Dendritic cell treated with granulocyte-macrophage colony-stimulating factor and Interleukin-4, amounts not matched to agents 40 ng/mL and 50 ng/mL, for 4 days (primary cell): Measurements from ENCODE around the gene THAP4.
"Not testable (repeated sequence)": the region's sequence is repeated elsewhere in the genome, so short reads cannot be mapped to it uniquely, and the experiment has no call there.

Source experiments
- H3K27ac Mint-ChIP-seq: one replicate; pipeline ENCODE4 v1.8.0; 2022; ENCODE audit warnings: mild to moderate bottlenecking, mixed read lengths
- H3K27me3 Mint-ChIP-seq: one replicate; pipeline ENCODE4 v1.8.0; 2022; ENCODE audit warnings: mild to moderate bottlenecking, mixed read lengths
- H3K36me3 Mint-ChIP-seq: one replicate; pipeline ENCODE4 v1.8.0; 2022; ENCODE audit warnings: low read depth, mixed read lengths
- H3K4me1 Mint-ChIP-seq: one replicate; pipeline ENCODE4 v1.8.0; 2022; ENCODE audit warnings: low read depth, mixed read lengths
- H3K4me3 Mint-ChIP-seq: one replicate; pipeline ENCODE4 v1.8.0; 2022; ENCODE audit warnings: mild to moderate bottlenecking, moderate library complexity, mixed read lengths
- H3K9me3 Mint-ChIP-seq: one replicate; pipeline ENCODE4 v1.8.0; 2022; ENCODE audit warnings: mixed read lengths
- intact Hi-C: fragments of 100-400 bp; cut with micrococcal nuclease; formaldehyde crosslinking; loops from one replicate; pipeline ENCODE4 v1.15.0; 2022

Gene THAP4

DNA sequence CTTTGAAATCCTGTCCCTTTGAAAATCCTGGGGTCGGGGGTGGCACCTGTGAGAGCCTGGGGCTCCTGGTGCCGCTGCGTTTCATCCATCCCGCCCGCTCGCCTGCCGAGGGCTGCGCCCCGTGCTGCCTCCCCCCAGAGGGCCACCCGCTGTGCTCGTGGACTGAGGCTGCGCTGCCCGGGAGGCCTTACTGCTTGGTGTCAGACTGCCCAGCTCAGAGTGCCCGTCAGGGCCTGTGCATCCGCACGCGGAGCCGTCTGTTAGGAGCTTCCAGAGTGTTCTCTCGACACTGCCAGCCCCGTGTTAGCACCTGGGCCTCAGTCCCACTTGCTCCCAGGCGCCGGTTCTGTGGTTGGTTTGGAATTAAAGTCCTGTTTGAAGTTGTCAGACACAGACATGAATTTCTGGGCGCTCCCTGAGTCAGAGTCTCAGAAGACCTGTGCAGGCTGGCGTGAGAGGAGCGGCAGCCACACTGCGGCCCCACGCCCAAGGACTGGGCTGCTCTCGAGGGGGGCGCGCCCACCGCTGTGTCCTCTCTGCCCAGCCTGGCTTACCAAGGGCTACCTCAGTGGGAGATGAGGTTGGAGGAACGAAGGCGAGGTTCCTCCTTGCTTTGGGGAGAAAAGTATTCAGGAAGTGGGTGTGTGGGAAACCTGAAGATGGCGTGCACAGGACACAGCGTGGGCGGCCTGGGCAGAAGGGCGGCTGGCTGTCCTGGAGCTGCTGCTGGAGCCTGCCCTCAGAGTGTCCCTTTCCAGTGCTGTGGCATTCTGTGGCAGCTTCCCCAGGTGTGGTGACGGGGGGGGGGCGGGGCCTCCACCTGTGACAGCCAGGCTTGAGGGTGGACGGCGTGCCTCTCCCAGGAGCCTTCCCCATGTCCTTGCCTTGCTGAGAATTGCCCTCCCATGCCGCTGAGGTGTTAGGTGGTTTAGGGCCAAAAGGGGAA, 35.6 kb upstream of the THAP4 start:
- no peaks in the 10 kb centered on the region for H3K27me3 Mint-ChIP-seq
- no peak overlapping the region for H3K27ac Mint-ChIP-seq
- H3K9me3 Mint-ChIP-seq = no peaks in the 10 kb centered on the region
- H3K4me1 Mint-ChIP-seq = peaks cover 6% of the 10 kb centered on the region
- peaks cover 99% of the 10 kb centered on the region for H3K36me3 Mint-ChIP-seq
- intact Hi-C loops = no loop called here
- no peak overlapping the region for H3K4me3 Mint-ChIP-seq

- H3K36me3 Mint-ChIP-seq = peaks cover 99% of the 10 kb centered on the region
- no peak overlapping the region for H3K27ac Mint-ChIP-seq
- intact Hi-C loops = no loop called here
- no peaks in the 10 kb centered on the region for H3K9me3 Mint-ChIP-seq
- no peak overlapping the region for H3K4me3 Mint-ChIP-seq
- H3K4me1 Mint-ChIP-seq = peaks cover 6% of the 10 kb centered on the region
- H3K27me3 Mint-ChIP-seq = no peaks in the 10 kb centered on the region
Measured at GRCh38 chr2:241671457-241672240, 34.7 kb upstream of the THAP4 start.

DNA sequence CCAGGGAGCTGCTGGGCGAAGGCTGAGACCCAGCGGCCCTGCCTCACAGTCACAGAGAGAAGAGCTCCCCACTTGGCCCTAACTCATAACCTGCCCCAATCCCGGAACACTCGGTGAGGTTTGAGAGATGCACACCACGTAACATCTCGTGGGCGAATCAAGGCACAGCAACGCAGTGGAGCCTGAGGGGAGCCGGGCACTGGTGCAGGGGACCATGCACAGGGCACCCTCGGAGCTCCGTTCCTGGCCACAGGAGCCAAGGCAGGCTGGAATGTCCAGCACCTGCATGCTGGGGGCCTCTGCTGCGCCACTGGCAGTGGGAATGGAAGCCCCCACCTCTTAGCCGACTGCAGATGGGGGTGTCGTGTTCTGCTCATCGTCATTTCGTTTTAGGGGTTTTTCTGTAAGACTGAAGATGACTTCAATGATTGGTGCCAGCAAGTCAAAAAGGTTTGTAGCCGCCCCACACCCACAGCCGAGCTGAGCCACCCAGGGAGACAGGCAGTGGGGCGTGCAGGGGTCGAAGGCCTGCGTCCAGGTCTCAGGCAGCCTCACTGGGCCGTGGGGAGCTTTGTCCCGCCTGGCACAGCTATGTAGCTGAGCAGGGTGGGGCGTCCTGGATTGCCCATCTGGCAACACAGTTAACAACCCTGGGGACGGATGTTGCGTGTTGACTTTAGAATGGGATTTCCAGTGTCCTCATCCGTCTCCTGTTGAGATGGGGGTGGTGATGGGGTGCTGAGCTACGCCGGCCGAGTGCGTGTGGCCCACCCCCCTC, 33.6 kb upstream of the THAP4 start:
- Mint-ChIP-seq H3K27ac (no peak overlapping the region), H3K27me3 (no peaks in the 10 kb centered on the region), H3K4me3 (no peak overlapping the region), H3K9me3 (no peaks in the 10 kb centered on the region), H3K36me3 (peaks cover 99% of the 10 kb centered on the region), H3K4me1 (peaks cover 7% of the 10 kb centered on the region)
- intact Hi-C loops = no loop called here

- intact Hi-C loops = no loop called here
- Mint-ChIP-seq H3K4me1 (peaks cover 13% of the 10 kb centered on the region), H3K27ac (no peak overlapping the region), H3K9me3 (no peaks in the 10 kb centered on the region), H3K27me3 (no peaks in the 10 kb centered on the region), H3K4me3 (no peak overlapping the region), H3K36me3 (peaks cover 89% of the 10 kb centered on the region)
Measured at GRCh38 chr2:241668839-241669238, 31.9 kb upstream of the THAP4 start.

GRCh38 chr2:241668354-241668753, 31.4 kb upstream of the THAP4 start:
- Mint-ChIP-seq H3K4me3 (no peak overlapping the region), H3K36me3 (peaks cover 84% of the 10 kb centered on the region), H3K27ac (no peak overlapping the region), H3K27me3 (no peaks in the 10 kb centered on the region), H3K4me1 (peaks cover 13% of the 10 kb centered on the region), H3K9me3 (no peaks in the 10 kb centered on the region)
- intact Hi-C loops = no loop called here

- Mint-ChIP-seq H3K4me3 (no peak overlapping the region), H3K36me3 (peaks cover 76% of the 10 kb centered on the region), H3K27me3 (no peaks in the 10 kb centered on the region), H3K27ac (no peak overlapping the region), H3K4me1 (peaks cover 6% of the 10 kb centered on the region), H3K9me3 (no peaks in the 10 kb centered on the region)
- intact Hi-C loops = no loop called here
Measured at GRCh38 chr2:241666627-241667400, 29.9 kb upstream of the THAP4 start.

DNA sequence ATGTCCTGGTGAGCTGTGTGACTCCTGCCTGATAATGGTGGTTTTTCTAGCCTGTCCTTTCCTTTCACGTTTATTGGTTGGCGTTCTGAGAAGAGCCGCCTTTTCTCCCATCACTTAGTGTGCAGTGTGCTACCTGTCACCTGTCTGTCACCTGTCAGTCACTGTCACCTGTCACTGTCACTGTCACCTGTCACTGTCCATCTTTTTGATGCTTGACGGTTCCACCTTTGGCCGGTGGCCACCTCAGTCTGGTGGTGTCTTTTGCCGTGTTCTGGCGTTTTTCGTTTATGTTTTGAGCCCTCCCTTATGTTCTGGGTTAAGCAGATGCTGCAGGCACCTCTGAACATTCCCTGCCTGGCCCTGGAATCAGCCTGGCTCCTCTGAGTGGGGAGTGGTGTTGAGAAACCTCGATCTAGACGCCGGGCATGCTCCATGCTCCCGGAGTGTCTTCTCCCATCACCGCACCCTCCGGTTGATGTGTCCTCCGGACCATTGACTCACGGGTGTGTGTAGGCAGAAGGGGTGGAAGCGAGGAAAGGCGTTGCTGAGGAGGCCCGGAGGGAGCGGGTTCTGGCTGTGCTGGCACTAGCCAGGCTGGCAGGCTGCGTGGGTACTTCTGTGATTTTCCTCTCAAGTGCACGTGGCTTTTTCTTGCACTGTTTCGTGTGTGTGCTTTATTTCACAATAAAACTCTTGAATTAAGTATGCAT, 28.9 kb upstream of the THAP4 start:
- Mint-ChIP-seq H3K27ac (peak overlapping the region; percentile 51), H3K36me3 (peaks cover 76% of the 10 kb centered on the region), H3K4me3 (no peak overlapping the region), H3K27me3 (no peaks in the 10 kb centered on the region), H3K9me3 (no peaks in the 10 kb centered on the region), H3K4me1 (peaks cover 6% of the 10 kb centered on the region)
- intact Hi-C loops = no loop called here

GRCh38 chr2:241662731-241663130, 25.8 kb upstream of the THAP4 start:
- H3K9me3 Mint-ChIP-seq, H3K27me3 Mint-ChIP-seq, H3K27ac Mint-ChIP-seq, H3K4me3 Mint-ChIP-seq, H3K4me1 Mint-ChIP-seq, intact Hi-C loops: not testable (repeated sequence)
- peaks cover 76% of the 10 kb centered on the region for H3K36me3 Mint-ChIP-seq

- Mint-ChIP-seq H3K4me3 (no peak overlapping the region), H3K27ac (no peak overlapping the region), H3K36me3 (peaks cover 76% of the 10 kb centered on the region), H3K27me3 (no peaks in the 10 kb centered on the region), H3K9me3 (no peaks in the 10 kb centered on the region), H3K4me1 (peaks cover 12% of the 10 kb centered on the region)
- intact Hi-C loops = no loop called here
Measured at GRCh38 chr2:241660593-241661213, 23.7 kb upstream of the THAP4 start.

GRCh38 chr2:241659150-241659739, 22.3 kb upstream of the THAP4 start:
- Mint-ChIP-seq H3K9me3 (no peaks in the 10 kb centered on the region), H3K27me3 (no peaks in the 10 kb centered on the region), H3K36me3 (peaks cover 83% of the 10 kb centered on the region), H3K27ac (no peak overlapping the region), H3K4me1 (peaks cover 6% of the 10 kb centered on the region), H3K4me3 (no peak overlapping the region)
- intact Hi-C loops = no loop called here

DNA sequence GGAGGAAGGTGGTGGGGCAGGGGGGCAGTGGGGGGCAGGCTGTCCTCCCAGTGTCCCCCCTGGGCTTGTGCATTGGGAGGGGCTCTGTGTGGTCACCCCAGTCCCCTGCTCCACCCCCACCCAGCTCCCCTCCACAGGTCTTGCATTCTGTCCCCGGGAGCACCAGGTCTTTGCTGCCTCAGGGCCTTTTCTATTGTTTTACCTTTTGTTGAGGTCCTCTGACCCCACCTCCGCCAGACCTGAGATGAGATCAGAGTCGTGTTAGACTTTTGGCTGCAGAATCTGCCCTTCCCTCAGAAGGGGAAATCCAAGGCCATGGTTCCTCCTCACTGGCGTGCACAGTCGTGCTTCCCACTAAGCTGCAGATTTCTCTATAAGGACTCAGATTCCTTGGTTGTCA, 21.3 kb upstream of the THAP4 start:
- H3K4me1 Mint-ChIP-seq = peaks cover 6% of the 10 kb centered on the region
- H3K27me3 Mint-ChIP-seq = no peaks in the 10 kb centered on the region
- no peak overlapping the region for H3K27ac Mint-ChIP-seq
- H3K4me3 Mint-ChIP-seq = no peak overlapping the region
- intact Hi-C loops = no loop called here
- peaks cover 92% of the 10 kb centered on the region for H3K36me3 Mint-ChIP-seq
- no peaks in the 10 kb centered on the region for H3K9me3 Mint-ChIP-seq

- Mint-ChIP-seq H3K4me3 (no peak overlapping the region), H3K27me3 (no peaks in the 10 kb centered on the region), H3K36me3 (peaks cover 97% of the 10 kb centered on the region), H3K9me3 (no peaks in the 10 kb centered on the region), H3K4me1 (peaks cover 6% of the 10 kb centered on the region), H3K27ac (peak overlapping the region; percentile 0)
- intact Hi-C loops = no loop called here
Measured at GRCh38 chr2:241657786-241658254, 20.9 kb upstream of the THAP4 start.
